HG03378 (cell line): ENCODE data around the gene SPACA1.

Source experiments
- ATAC-seq: cut with Tn5 transposase; IDR thresholded peaks from one replicate; pipeline ENCODE4 v1.9.1; 2021; ENCODE audit warnings: mild to moderate bottlenecking, moderate library complexity; ENCODE audit not compliant: unreplicated experiment

The SPACA1 gene

DNA sequence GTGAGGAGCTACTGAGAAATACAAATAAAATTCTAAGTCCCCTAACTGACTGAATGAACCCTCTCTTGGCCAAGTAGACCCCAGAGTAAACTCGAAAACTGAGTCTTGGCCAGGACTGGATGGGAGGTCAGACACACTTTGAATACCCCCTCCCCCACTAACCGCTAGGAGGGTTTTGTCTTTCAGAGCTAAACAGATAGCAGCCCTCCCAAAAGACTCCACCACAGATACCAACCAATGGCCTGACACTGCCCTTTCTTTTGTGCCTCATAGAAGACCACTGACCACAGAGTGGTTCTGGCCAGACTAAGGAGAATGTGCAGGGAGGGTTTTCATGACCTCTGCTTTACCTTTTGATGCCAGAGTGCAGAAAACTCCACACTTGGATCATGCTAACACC, 42.1 kb downstream of the SPACA1 start:
- no peak for ATAC-seq

DNA sequence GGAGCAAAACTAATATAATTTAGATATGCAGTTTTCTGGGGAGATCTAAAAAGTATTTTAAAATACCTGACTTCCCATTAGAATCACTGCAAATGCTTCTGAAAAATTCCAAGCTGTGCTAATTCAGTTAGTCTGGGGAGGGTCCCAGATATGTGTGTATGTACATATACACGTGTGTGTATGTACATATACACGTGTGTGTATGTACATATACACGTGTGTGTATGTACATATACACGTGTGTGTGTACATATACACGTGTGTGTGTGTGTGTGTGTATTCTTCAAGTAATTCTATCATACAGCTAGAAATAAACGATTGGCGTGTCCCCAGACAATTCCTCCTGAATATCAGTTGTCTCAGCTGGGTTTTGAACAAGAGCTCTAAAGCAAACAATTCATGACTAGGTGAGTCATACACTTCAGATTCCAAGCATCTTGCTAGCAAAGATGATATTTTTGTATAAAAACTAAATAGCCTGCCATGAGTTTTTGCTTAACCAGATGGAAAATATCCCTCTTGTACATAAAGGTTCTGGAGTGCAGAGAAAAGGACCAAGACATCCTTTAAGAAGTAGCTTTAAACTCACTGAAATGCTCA, 58.2 kb downstream of the SPACA1 start:
- ATAC-seq = no peak

DNA sequence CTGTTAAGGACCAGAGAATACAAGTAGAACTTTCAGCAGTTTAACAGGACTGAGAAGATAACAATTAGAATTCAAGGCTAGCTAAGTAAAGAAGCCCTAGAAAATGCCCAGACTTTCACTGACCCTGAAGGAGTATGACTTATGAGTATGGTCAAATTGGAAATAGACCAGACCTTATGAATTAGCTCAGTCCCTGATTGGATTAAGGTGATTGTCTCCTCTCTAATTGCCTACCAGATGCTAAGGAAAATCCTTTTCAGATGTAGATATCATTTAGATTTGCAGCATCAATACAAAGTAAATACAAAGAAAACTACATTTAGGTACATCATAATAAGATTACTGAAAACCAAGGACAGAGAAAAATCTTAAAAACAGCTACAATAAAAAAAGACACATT, 59.6 kb downstream of the SPACA1 start:
- ATAC-seq = no peak

DNA sequence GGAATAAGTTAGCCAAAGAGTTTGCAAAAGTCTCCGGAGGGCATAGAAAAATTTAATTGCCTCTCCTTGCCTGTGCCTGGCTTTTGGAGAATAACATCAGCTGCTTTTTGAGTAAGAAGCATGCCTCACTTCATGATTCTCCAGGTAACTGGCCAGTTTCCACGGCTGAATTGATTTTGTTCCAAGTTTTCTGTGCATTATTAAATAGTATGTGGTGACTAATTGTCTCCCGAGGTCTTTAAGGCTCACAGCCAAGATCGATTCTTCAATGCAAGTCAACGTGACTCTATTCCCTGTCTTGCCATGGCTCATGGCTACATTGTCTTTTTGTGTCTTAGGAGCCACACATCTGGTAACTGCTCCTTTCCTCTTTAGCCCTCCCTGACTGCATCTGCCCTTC, 64.3 kb downstream of the SPACA1 start:
- no peak for ATAC-seq

GRCh38 chr6:88114838-88115237, 67.2 kb downstream of the SPACA1 start:
- ATAC-seq = no peak

DNA sequence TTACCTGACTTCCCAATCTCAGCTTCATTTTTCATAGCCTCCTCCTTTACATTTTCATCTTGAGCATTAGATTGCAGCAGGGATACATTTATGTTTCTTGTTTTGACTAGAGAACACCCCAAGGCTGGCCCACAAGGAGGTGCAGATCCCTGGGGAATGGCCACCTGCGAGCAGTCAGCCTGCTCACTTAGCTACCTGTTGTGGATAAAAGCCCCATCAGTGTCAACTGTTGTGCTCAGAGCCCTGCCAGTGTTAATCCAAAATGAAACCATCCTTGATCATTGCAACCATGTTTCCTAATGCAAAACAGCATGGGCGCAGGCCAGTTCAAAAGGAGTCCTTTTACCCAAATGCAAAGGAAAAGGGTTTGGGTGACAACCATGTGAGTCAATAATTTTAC, 67.7 kb downstream of the SPACA1 start:
- no peak for ATAC-seq

DNA sequence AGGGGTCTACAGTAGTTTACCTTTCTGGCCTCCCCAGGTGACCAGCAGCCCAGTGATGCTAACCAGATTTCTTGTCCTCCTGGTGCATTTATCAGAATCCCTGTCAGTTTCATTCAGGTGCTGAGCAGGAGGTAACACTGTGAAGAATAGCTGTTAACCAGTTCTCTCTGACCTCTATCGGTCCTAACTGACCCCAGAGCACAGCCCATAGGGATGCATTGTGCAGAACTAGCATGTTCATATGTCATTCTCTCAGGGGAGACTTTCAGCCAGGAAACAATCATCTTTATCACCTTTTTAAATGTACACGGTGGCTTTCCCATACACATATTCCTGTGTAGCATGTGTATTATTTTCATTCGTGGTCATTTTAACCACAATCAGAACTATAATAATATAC, 68.6 kb downstream of the SPACA1 start:
- no peak for ATAC-seq
